GM21576 (cell line): ENCODE measurements around the gene STK24.

Experiments used
- ATAC-seq: cut with Tn5 transposase; IDR thresholded peaks from one replicate; pipeline ENCODE4 v1.9.1; 2021; ENCODE audit warnings: mild to moderate bottlenecking, moderate library complexity; ENCODE audit not compliant: unreplicated experiment

STK24 gene

GRCh38 chr13:98535501-98536354, 41.2 kb downstream of the STK24 start:
- no peak for ATAC-seq

GRCh38 chr13:98534821-98535220, 42.1 kb downstream of the STK24 start:
- no peak for ATAC-seq

- ATAC-seq: no peak
Observed at GRCh38 chr13:98533912-98534311, 43.0 kb downstream of the STK24 start.

- no peak for ATAC-seq
Observed at GRCh38 chr13:98532254-98532653, 44.7 kb downstream of the STK24 start.

GRCh38 chr13:98530217-98530616, 46.7 kb downstream of the STK24 start:
- ATAC-seq: no peak

GRCh38 chr13:98529171-98529570, 47.7 kb downstream of the STK24 start:
- no peak for ATAC-seq

- no peak for ATAC-seq
Observed at GRCh38 chr13:98528663-98529064, 48.2 kb downstream of the STK24 start.

GRCh38 chr13:98527526-98527925, 49.4 kb downstream of the STK24 start:
- ATAC-seq: no peak

- no peak for ATAC-seq
Observed at GRCh38 chr13:98526182-98526512, 50.8 kb downstream of the STK24 start.

- ATAC-seq: no peak
Observed at GRCh38 chr13:98525456-98526181, 51.3 kb downstream of the STK24 start.

GRCh38 chr13:98524793-98525192, 52.1 kb downstream of the STK24 start:
- no peak for ATAC-seq

- ATAC-seq: no peak
Observed at GRCh38 chr13:98524391-98524790, 52.5 kb downstream of the STK24 start.

- ATAC-seq: peak; percentile 59
Observed at GRCh38 chr13:98523455-98524102, 53.3 kb downstream of the STK24 start.

- ATAC-seq: no peak
Observed at GRCh38 chr13:98522371-98522770, 54.5 kb downstream of the STK24 start.

GRCh38 chr13:98521461-98522247, 55.3 kb downstream of the STK24 start:
- no peak for ATAC-seq

GRCh38 chr13:98520674-98521449, 56.0 kb downstream of the STK24 start:
- ATAC-seq: no peak

GRCh38 chr13:98519976-98520375, 56.9 kb downstream of the STK24 start:
- no peak for ATAC-seq

- ATAC-seq: peak; percentile 33
Observed at GRCh38 chr13:98517576-98518310, 59.2 kb downstream of the STK24 start.

GRCh38 chr13:98515818-98516465, 61.0 kb downstream of the STK24 start:
- no peak for ATAC-seq
